Sigmoid colon (tissue), 7 donors: Measurements from ENCODE around the gene EHMT1. TPM values are rescaled to one million over a fixed set of nuclear protein-coding genes. Genes with fewer than 3 reads are reported as not detected.
"Not testable (repeated sequence)": the region's sequence is repeated elsewhere in the genome, so short reads cannot be mapped to it uniquely, and the experiment has no call there.

Experiments
- DNase-seq: peaks from one replicate; pipeline ENCODE4 v3.0.0-alpha.2; 2019
- H3K27ac ChIP-seq, 4 donors: fragments of 200-600 bp; sonication (generic); one replicate each; pipeline ENCODE4 v1.5.1; 2016 to 2019; ENCODE audit warnings: mild to moderate bottlenecking in 1 of 4
- H3K27me3 ChIP-seq, 3 donors: fragments of 200-600 bp; sonication (generic); one replicate each; pipeline ENCODE4 v1.5.1; 2019; ENCODE audit warnings: mild to moderate bottlenecking in 1 of 3
- H3K36me3 ChIP-seq, 4 donors: fragments of 200-600 bp; sonication (generic); one replicate each; pipeline ENCODE4 v1.5.1; 2016 to 2019
- H3K4me1 ChIP-seq, 4 donors: fragments of 200-600 bp; sonication (generic); one replicate each; pipeline ENCODE4 v1.5.1; 2017 to 2019
- H3K4me3 ChIP-seq, 4 donors: fragments of 200-600 bp; sonication (generic); one replicate each; pipeline ENCODE4 v1.5.1; 2017 to 2019; ENCODE audit warnings: mild to moderate bottlenecking in 2 of 4, moderate library complexity in 1 of 4
- H3K9me3 ChIP-seq, 4 donors: fragments of 200-600 bp in 3 of 4; sonication (generic) in 3 of 4; one replicate each; pipeline versions ENCODE4 v1.5.1 to v1.6.1; 2013 to 2019
- CTCF ChIP-seq, 4 experiments: fragments of 450-650 bp in 3 of 4; fragments of 200-600 bp in 1 of 4; IDR thresholded peaks; one replicate each; pipeline ENCODE4 v1.5.1; 2016 to 2019; ENCODE audit warnings: antibody characterized with exemption in 4 of 4, mild to moderate bottlenecking in 3 of 4, moderate library complexity in 2 of 4
- EP300 ChIP-seq, 4 donors: sonication (generic); formaldehyde crosslinking; IDR thresholded peaks; one replicate each; pipeline ENCODE4 v1.6.1; 2017; ENCODE audit warnings: antibody characterized with exemption in 4 of 4
- POLR2A ChIP-seq, 2 donors: fragments of 450-650 bp; IDR thresholded peaks; one replicate each; pipeline ENCODE4 v1.6.1; 2016; ENCODE audit warnings: antibody characterized with exemption in 2 of 2, mild to moderate bottlenecking in 2 of 2, moderate library complexity in 2 of 2
- POLR2AphosphoS5 ChIP-seq, 4 donors: sonication (generic); formaldehyde crosslinking; IDR thresholded peaks; one replicate each; pipeline ENCODE4 v1.6.1; 2017; ENCODE audit warnings: antibody characterized with exemption in 4 of 4
- WGBS, 2 donors: extraction: QIAGEN DNeasy Blood & Tissue Kit; methylation state at CpG; one replicate each; pipeline ENCODE4 v1.1.7; 2013; 5-methylcytosine and 5-hydroxymethylcytosine counted together
- intact Hi-C: fragments of 100-400 bp; cut with DNase I; formaldehyde crosslinking; loops from one replicate; pipeline ENCODE4 v1.15.1; 2023
- polyA plus RNA-seq, 3 donors: library from polyadenylated mRNA; stranded (reverse); fragments of 200-250 nt; gene quantifications; one replicate each; pipeline ENCODE4 v1.2.3, GENCODE V29; 2013
- total RNA-seq, 4 donors: library from RNA; depleted of rRNA; stranded (reverse); fragments of >200 nt; gene quantifications; one replicate each; pipeline ENCODE4 v1.1.0, GENCODE V29; 2016
- donor health status: healthy with polysubstance abuse.
- donor health status: Bipolar disorder and iron deficiency.
- donor health status: healthy.

EHMT1 gene
- total and polyA plus RNA-seq, 7 donors = 19.2 to 91.4 (median 60.4) TPM

GRCh38 chr9:137876781-137877386, 258.1 kb downstream of the EHMT1 start:
- WGBS, 2 donors = 66 to 82% methylated on average over 47 of the region's 47 CpGs
- no peak for DNase-seq
- TF ChIP-seq EP300 (IDR thresholded peaks at IDR 0.05) (no peak), POLR2AphosphoS5 (IDR thresholded peaks at IDR 0.05) (no peak), POLR2A (IDR thresholded peaks at IDR 0.05) (no peak), CTCF (IDR thresholded peaks at IDR 0.05) (no peak)

GRCh38 chr9:137877506-137878122, 258.8 kb downstream of the EHMT1 start, which contains the start of gene CACNA1B:
TSS of gene CACNA1B (plus strand) at chr9:137877782. CDS start at chr9:137877934, 152 bp downstream.
- Histone ChIP-seq H3K4me3 (peak within 1 kb of the TSS in 3 of 4 donors; percentile 11 to 46 (median 45)), H3K4me1 (peaks cover 0 to 11% (median 7%) of the 10 kb centered on the region in 4 donors), H3K27me3 (peaks cover 18 to 57% (median 36%) of the 10 kb centered on the region in 3 donors)
- H3K36me3 ChIP-seq, H3K27ac ChIP-seq, intact Hi-C loops, H3K9me3 ChIP-seq, DNase-seq: not testable (repeated sequence)
- WGBS, 2 donors = 4 to 29% methylated on average over 94 to 95 of the region's 95 CpGs

More at GRCh38 chr9:137876781-137877386, 258.1 kb downstream of the EHMT1 start:
- Histone ChIP-seq H3K36me3 (no peaks in the 10 kb centered on the region), H3K27ac (no peak overlapping the region), H3K4me1 (peaks cover 0 to 11% (median 7%) of the 10 kb centered on the region in 4 donors), H3K4me3 (no peak overlapping the region), H3K9me3 (no peaks in the 10 kb centered on the region), H3K27me3 (peaks cover 18 to 57% (median 36%) of the 10 kb centered on the region in 3 donors)
- intact Hi-C loops = no loop called here

- Histone ChIP-seq H3K36me3 (no peaks in the 10 kb centered on the region), H3K27ac (no peak overlapping the region), H3K27me3 (peaks cover 18 to 57% (median 36%) of the 10 kb centered on the region in 3 donors), H3K4me1 (peaks cover 0 to 11% (median 7%) of the 10 kb centered on the region in 4 donors), H3K9me3 (no peaks in the 10 kb centered on the region), H3K4me3 (peak overlapping the region in 3 of 4 donors; percentile 11 to 46 (median 45))
- WGBS, 2 donors = 2 to 8% methylated on average over 101 of the region's 101 CpGs
- intact Hi-C loops = no loop called here
- TF ChIP-seq POLR2AphosphoS5 (IDR thresholded peaks at IDR 0.05) = no peak
- no peak for DNase-seq
Observed at GRCh38 chr9:137878146-137878941, 259.5 kb downstream of the EHMT1 start.

GRCh38 chr9:137879052-137879451, 260.2 kb downstream of the EHMT1 start:
- no peaks in the 10 kb centered on the region for H3K36me3 ChIP-seq
- 84 to 86% methylated on average over 20 of the region's 20 CpGs for WGBS, 2 donors
- no peak overlapping the region for H3K27ac ChIP-seq
- peaks cover 18 to 57% (median 36%) of the 10 kb centered on the region in 3 donors for H3K27me3 ChIP-seq
- DNase-seq = no peak
- intact Hi-C loops = no loop called here
- no peaks in the 10 kb centered on the region for H3K9me3 ChIP-seq
- TF ChIP-seq POLR2AphosphoS5 (IDR thresholded peaks at IDR 0.05) (no peak), EP300 (IDR thresholded peaks at IDR 0.05) (no peak), POLR2A (IDR thresholded peaks at IDR 0.05) (no peak)
- no peak overlapping the region for H3K4me3 ChIP-seq
- peaks cover 0 to 11% (median 7%) of the 10 kb centered on the region in 4 donors for H3K4me1 ChIP-seq

- H3K9me3 ChIP-seq = no peaks in the 10 kb centered on the region
- peaks cover 0 to 11% (median 7%) of the 10 kb centered on the region in 4 donors for H3K4me1 ChIP-seq
- intact Hi-C loops = no loop called here
- H3K27me3 ChIP-seq = peaks cover 18 to 56% (median 36%) of the 10 kb centered on the region in 3 donors
- no peak overlapping the region for H3K4me3 ChIP-seq
- TF ChIP-seq EP300 (IDR thresholded peaks at IDR 0.05) (no peak), POLR2A (IDR thresholded peaks at IDR 0.05) (no peak), CTCF (IDR thresholded peaks at IDR 0.05) (no peak), POLR2AphosphoS5 (IDR thresholded peaks at IDR 0.05) (no peak)
- no peak for DNase-seq
- no peaks in the 10 kb centered on the region for H3K36me3 ChIP-seq
- H3K27ac ChIP-seq = no peak overlapping the region
- 84 to 89% methylated on average over 8 of the region's 8 CpGs for WGBS, 2 donors
Observed at GRCh38 chr9:137879566-137880150, 260.9 kb downstream of the EHMT1 start.
